GM18520 (cell line): Measurements from ENCODE around the gene NUP62.

ENCODE experiments used
- ATAC-seq: cut with Tn5 transposase; IDR thresholded peaks from one replicate; pipeline ENCODE4 v1.9.1; 2021; ENCODE audit not compliant: unreplicated experiment

NUP62 gene

DNA sequence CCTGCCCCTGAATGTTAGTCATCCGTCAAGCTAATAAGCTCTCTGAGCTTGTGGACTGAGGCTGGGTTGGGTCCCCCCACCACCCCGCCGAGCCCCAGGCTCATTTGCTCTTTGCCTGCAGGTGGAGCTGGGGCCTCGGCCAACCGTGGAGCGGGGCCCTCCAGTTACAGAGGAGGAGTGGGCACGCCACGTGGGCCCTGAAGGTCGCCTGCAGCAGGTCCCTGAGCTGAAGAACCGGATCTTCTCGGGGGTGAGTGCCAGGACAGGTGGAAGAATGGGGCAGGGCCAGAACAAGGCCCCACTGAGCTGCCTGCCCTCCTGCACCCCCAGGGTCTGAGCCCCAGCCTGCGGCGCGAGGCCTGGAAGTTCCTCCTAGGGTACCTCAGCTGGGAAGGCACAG, 46.7 kb downstream of the NUP62 start:
- ATAC-seq: no peak

DNA sequence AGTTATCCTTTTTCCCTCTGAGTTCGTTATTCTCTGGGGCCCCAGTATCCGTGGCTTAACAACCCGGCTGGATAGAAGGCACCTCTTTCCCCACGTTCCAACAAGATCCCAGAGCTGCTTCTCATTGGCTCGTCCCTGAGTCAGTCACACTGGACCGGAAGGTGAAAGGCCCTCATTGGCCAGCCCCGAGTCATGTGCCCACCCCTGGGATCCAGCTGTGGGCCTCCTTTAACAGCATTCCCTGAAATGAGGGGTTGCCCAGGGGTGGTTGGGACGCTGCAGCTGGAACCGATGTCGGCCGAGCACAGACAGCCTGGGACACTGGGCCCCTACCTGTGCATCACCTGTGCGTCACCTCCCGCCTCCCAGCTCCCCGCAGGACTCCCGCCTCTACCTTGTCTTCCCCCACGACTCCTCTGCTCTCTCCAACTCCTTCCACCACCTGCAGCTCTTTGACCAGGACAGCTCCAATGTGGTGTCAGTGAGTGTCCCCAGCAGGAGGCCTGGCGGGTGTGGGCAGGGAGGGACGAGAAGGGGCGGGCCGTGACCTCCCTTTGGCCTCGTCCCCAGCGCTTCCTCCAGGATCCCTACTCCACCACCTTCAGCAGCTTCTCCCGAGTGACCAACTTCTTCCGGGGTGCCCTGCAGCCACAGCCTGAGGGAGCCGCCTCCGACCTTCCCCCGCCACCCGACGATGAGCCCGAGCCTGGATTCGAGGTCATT, 47.5 kb downstream of the NUP62 start:
- no peak for ATAC-seq

DNA sequence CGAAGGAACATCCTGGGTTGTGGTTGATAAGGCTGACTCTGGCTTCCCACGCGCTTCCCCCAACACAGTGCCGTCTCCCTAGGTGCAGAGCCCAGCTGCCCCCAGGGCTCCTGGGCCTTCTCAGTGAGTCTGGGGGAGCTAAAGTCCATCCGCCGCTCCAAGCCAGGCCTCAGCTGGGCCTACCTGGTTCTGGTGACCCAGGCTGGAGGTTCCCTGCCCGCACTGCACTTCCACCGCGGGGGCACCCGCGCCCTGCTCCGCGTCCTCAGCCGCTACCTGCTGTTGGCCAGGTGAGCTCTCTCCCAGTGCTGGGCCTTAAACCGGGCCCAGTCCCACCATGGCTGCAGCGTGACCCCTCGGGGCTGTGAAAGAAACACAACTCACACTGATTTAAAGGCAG, 48.1 kb downstream of the NUP62 start:
- no peak for ATAC-seq

DNA sequence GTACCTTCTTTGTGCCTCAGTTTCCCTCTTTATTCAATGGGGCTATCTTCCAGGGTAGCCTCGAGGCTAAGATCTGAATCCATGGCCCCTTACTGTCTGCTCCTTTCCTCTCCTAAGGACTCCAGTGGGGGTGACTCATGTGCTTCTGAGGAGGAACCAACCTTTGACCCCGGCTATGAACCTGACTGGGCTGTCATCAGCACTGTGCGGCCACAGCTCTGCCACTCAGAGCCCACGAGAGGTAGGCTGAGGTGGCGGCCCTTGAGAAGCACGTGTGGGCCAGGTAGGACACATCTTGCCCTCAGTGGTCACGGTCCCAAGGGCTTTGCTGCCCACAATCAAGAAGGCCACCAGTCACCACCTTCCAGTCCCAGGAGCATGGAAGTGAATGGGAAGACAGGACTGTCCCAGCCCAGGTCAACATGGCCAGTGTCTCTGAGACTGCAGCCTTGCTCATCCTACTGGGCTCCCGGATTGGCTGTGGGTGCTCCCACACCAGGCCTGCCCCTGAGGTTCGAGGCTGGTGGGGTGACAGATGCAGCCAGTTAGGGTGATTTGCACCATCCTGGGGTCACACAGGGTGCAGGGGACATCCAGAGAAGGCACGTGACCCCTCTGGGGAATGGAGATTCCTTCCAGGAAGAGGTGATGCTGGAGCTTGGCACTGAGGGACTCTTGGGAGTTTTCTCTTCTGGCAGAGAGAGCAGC, 49.0 kb downstream of the NUP62 start:
- ATAC-seq: no peak

DNA sequence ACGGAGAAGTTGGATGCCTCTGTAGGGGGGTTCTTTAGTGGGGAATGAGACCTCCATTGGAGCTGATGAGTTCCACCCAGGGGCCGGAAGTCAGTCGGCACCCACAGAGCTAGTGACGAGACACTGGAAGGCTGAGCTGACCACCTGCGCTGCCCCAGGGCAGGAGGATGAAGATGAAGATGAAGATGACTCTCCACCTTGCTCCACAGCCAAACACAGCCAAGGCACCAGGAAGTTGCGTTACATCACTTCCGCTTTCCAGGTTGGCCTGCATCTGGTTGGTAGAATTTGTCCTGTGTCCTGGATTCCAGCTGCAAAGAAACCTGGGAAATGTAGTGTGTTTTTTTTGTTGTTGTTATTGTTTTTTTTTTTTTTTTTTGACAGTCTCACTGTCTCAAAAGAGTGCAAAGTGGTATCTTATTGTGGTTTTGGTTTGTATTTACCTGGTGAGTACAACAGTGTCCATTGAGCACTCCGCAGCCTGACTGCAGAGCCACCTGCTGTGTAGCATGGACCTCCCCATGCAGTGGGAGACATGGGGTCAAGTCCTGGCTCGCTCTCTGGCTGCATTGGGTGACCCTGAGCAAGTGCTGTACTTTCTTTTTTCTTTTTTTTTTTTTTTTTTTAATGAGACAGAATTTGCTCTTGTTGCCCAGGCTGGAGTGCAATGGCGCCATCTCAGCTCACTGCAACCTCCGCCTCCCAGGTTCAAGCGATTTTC, 49.9 kb downstream of the NUP62 start:
- ATAC-seq: no peak

DNA sequence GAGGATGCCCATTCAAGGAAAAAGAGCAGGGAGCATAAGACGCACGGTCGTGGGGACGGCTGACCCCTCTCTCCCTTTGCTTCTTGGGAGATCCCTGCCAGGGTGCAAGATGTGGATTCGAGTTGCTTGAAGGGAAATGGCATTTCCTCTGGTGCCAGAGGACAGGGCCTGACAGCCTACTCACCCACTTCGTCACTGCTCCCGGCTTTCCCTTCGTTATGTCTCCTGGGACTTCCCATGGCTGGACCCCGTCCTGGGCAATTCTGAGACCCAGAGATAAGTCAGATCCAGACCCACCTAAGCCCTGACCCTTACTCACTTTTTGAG, 50.6 kb downstream of the NUP62 start:
- ATAC-seq: no peak

DNA sequence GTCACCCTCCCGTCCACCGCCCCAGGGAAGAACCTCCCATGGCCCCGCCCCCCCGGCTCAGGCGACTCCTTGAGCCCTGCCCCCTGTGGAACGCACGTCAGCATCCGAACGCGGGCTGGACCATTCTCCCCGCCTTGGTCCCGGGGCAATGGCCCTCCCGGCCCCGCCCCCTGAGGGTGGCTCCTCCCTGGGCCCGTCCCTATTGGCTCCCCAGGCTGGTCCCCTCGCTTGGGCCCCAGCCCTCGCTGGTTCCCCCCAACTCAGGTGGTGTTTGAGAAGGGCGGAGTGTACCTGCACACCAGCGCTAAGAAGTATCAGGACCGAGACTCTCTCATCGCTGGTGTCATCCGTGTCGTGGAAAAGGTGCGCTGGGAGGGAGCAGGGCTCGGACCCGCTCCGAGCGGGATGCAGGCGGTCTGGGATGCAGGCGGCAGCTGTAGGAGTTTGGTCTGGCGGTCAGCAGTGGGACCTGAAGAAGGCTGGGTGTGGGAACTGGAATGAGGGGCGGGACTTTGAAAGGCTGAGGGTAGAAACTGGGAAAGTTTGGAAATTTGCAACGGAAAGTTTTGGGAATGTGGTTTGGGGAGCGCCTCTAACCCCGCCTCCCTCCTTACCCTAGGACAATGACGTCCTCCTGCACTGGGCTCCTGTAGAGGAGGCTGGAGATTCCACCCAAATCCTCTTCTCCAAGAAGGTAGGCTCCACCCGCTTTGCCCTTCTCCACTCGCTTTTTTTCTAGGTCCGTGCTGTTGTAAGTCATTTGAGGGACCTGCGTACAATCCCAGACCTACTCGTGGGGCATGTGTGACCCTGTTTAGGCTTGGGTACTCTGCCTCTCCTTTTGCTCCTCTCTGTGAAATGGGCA, 51.2 kb downstream of the NUP62 start:
- peak; percentile 23 for ATAC-seq

DNA sequence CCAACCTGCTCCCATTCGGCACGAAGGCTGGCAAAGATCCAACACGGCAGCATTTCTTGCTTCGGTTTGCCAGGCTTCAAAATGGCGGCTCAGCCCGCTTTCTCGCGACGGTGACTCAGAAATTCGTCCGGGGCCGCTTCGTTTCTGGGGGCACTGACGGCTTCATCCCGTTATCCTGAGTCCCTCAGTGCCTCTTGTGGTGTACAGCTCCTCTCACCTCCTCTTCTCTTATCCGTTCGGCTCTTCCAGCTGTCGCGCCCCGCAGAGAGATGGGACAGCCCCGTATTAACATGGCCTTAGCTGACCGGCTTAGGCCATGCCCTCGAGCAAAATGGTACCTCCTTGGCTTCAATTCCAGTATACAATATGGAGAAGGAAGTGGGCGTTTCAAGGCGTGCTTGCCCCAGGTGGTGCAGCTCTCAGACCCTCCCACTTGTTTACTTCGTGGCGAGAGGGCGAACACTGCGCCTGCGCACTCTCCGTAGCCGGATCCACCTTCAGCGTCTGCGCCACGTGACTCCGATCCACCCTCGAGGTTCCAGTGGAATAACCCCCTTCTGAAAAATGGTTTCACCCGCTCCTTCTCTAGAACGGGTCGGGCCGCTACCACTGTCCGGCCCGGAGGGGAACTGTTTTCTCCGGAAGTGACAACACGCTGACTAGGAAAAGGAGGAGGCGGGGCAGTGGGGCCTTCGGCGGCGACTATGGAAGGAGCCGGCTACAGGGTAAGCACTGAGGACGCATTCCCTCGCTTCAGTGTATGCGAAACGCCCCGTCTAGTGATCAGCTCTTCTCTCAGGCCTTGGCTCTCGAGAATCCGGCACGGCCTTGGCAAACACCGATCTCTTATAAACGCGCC, 52.1 kb downstream of the NUP62 start, which contains the start of the genes AKT1S1 and TBC1D17:
TSS of gene AKT1S1 (minus strand) at position 336 of the 859 bp plus-strand sequence. CDS start 4,060 bp downstream, outside the sequence.
TSS of gene TBC1D17 (plus strand) at position 683 of the 859 bp plus-strand sequence. CDS start at position 705, 22 bp downstream.
- ATAC-seq: peak; percentile 63

DNA sequence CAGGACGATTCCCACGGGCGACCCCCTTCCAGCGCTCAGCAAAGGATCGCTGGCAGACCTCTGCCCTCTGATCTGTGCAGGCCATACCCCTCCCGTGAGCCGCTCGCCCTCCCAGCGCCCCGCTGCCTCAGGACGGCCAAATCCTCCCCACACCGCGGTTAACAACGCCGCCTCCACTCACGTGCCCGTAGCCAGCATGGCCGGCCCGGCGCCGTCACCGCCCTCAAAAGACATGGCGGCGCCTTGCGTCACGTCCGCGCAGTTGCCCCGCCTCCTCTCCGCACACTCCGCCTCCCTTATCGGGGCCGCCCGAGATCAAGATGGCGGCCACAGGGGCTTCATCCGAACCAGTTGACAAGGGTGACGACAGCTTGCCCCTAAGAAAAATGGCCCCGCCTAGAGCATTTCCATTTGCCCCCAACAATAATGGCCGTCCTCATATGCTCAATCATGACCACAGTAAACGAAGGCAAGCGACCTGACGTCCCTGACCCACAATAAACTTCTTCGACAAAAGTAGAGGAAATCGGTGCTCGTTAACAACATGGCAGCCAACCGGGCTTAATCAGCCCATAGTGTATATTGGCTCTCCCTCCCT, 52.8 kb downstream of the NUP62 start:
- ATAC-seq: peak; percentile 38

DNA sequence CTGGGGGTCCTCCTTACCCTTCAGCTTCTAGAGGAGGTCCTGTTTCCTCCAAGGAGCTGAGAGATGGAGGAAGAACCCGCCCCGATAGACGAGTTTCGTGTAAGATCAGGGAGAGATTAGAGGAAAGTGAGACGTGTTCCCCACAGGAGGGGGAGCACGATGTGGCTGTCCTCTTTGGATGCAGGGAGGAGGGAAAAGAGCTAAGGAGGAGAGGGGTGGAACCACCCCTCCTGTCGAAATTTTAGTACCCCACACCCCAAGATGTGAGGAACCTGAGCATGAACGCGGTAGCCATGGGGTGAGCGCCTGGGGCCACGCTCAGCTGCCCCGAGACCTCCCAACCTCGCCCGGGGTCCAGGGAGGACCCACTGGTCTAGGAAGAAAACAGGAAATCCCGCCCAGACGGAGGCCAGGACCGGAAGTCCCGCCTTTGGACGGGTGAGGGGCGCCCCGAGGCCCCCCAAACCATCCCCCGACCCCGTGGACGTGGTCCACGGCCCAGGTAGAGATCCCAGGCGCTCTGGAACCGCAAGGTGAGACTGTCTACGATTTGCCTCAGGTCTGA, 53.4 kb downstream of the NUP62 start:
- no peak for ATAC-seq

DNA sequence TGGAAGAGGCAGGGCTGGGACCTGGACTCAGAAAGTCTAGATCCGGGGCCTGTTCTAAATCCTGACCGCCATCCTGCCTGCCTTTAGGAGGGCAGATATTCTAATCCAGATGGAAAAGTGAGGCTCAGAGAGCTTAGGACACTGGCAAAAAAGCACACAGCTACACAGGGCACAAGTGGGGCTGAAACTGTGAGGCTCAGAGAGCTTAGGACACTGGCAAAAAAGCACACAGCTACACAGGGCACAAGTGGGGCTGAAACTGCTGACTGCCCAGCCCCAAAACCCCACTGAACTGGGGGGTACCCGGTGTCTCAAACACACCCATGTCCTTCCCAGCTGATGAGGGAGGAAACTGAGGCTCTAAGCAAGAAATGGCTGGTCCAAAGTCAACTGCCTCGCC, 54.1 kb downstream of the NUP62 start:
- ATAC-seq: no peak

DNA sequence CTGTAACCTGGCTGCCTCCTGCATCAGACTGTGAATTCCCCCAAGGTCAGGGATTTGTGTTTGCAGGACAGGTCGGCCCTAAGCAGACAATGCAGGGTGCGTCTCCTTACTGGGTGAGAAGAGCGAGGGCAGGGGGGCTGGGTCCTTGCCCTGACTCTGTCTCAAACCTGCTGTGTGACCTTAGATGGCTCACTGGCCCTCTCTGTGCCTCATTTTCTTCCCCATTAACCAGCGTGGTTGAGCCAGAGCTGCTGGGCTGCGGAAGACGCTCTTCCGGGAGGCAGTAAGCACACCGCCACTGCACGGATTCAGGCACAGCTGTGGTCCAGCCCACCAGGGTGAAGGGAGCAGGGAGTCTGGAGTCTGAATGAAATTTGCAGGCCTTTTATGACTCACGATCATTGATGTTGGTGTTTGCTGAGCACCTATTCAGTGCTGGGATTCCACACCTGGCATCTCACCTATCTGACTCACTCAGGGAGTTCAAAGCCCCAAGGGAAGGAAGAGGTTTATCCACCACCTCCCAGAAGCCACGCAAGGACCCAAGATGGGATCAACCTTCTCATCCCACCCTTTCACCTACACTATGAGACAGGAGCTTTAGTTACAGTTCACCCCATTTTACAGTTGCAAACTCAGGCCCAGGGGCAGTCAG, 54.7 kb downstream of the NUP62 start:
- no peak for ATAC-seq

DNA sequence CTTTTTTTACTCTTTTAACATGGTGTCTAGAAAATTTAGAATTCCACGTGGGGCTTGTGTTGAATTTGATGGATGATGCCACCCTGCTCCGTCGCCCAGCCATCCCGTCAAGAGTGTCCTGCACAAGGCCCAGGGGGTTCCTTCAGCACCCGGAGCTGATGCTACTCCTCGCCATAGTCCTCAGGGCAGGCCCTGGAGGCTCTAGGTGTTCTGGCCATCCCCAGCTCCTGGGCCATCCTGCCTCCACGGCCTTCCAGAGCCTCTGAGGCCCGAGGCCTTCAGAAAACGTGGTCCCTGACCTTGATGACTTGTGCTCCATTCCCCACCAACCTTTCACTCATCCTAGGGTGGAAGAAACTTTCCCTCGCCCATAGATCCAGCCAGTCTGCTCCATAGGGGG, 55.5 kb downstream of the NUP62 start:
- no peak for ATAC-seq

DNA sequence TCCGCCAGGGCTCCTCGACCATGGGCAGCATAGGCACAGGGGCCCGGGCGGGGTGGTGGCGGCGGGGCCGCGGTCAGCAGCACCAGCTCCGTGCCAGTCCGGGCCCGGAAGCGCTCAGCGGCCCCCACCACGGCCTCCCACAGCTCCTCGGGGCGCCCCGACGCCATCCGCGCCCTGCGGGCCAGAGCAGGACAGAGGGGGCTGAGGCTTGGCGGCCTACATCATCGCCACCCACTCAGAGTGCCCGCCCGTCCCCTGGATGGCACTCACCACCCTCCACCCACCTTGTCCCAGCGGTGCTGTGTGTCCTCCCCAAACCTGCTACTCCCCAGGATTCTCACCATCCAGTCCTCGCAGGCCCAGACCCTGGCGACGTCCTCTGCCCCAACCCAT, 56.2 kb downstream of the NUP62 start:
- no peak for ATAC-seq

DNA sequence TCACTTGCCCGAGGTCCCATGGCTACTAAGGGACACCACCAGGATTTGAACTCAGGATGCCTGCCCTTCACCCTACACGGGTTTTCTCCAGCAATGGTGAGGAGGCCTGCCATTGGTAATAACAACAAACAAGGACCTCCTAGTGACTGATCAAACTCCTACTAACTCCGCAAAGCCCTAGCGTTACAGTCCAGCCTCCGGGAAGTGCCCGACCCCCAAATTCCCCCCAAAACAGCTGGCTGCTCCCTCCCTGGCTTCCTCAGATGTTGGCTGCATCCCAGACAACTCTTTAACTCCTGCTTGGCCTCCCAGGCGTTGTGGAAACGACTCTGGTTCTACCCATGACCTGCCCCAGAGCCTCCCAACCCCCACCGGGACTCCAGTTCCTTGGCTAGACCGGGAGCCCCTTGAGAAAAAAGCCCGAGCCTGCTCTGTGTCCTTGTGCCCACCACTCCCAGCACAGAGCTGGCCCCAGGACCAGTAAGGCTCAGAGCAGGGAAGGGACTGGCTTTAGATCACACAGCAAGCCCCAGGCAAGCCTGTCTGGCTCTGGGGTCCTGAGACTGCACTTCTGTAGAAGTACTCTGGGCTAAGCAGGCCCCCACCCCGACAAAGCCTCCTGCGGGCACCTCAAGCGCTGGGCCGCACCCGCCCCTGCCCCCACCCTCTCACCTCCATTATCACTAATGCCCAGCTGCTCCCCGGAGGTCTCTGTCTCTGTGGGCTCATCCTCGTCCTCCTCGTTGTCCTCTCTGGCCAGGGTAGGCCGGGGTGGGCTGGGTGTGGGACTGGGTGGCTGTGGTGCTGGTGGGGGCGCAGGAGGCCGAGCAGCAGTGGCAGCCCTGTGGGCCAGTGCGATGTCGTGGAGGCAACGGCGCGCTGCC, 56.8 kb downstream of the NUP62 start:
- no peak for ATAC-seq

DNA sequence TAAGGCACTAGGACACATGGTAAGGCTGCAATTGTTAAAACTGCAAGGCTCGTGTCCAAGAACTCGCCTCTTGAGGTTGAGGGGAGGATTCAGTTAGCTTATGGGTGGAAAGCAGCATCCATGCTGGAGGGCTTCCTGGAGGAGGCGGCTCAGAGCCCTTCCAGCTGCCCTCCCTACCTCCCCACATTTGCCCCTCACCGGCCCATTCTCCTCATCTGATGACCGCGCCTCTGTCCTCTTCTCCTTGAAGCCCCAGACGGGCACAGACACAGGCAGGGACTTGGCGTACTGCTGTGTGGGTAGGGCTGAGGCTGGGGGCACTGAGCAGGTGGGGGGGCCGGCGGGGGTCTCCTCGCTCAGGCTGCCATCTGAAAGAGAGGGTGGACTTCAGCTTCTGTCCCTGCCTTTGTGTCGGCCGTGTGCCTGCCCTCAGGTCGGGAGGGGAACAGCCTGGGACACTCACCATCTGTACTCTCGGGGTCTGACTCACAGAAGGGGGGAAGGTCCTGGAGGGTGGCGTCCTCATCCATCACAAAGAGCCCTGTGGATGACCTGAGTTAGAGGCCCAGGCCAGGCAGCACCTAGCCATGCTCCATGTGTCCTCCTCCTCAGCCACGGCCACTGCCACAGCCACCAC, 57.8 kb downstream of the NUP62 start:
- no peak for ATAC-seq

DNA sequence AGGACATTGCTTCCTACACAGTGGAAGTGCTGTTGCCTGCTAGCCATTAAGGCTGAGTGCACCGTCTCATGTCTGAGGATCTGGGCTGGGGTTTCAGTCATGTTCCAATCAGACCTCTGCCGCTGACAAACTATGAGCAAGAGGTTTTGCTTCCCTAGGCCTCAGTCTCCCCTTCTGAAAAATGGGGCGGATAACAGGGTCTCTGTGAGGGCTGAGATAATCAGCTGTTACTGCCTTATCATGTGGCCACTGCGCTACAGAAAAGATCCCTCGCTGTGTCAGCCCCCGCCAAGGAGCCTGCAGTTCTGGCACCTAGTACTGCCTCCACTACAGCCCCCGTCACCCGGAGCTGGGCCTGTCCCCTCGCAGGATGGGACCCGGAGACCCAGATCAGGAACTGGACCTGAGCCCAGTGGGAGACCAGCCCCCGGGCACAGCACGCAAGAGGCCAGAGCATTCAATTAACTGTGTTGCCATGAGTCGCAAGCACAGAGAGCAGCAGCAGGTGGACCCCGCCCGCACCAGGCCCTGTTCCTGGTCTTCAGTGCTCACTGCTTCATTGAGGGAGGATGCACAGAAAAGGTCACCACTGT, 58.9 kb downstream of the NUP62 start:
- no peak for ATAC-seq
